GM21447 (cell line): Measurements from ENCODE around the gene NSUN6.

Experiments used
- ATAC-seq: cut with Tn5 transposase; IDR thresholded peaks from one replicate; pipeline ENCODE4 v1.9.1; 2021; ENCODE audit not compliant: unreplicated experiment

Gene NSUN6

GRCh38 chr10:18505456-18506118 is 145.8 kb downstream of the NSUN6 start:
- ATAC-seq: no peak

GRCh38 chr10:18504161-18504560 is 147.2 kb downstream of the NSUN6 start:
- no peak for ATAC-seq

- ATAC-seq: no peak
Measured at GRCh38 chr10:18501629-18502028, 149.8 kb downstream of the NSUN6 start.

- ATAC-seq: no peak
Measured at GRCh38 chr10:18501198-18501597, 150.2 kb downstream of the NSUN6 start.

- no peak for ATAC-seq
Measured at GRCh38 chr10:18500576-18500975, 150.8 kb downstream of the NSUN6 start.

GRCh38 chr10:18498998-18499397 is 152.4 kb downstream of the NSUN6 start:
- ATAC-seq: no peak

- no peak for ATAC-seq
Measured at GRCh38 chr10:18497806-18498369, 153.5 kb downstream of the NSUN6 start.
